NCI-H1436 treated with DMSO at 0.1 percent for 48 hours (cell line): ENCODE measurements around the gene SLC5A10.

Source experiments
- DNase-seq: peaks from one replicate; lab custom pipeline; 2025; lab: John Stamatoyannopoulos, UW

SLC5A10 gene

GRCh38 chr17:18964550-18964949 lies 12.6 kb downstream of the SLC5A10 start:
- DNase-seq, result no peak

GRCh38 chr17:18965530-18966236 lies 13.7 kb downstream of the SLC5A10 start:
- DNase-seq, result no peak

- no peak for DNase-seq
These were observed 15.1 kb downstream of the SLC5A10 start for GRCh38 chr17:18966831-18967624.

GRCh38 chr17:18967916-18968315 lies 16.0 kb downstream of the SLC5A10 start:
- DNase-seq, result no peak

- DNase-seq, result no peak
These were observed 16.4 kb downstream of the SLC5A10 start for GRCh38 chr17:18968345-18968744.

GRCh38 chr17:18968945-18969887 lies 17.3 kb downstream of the SLC5A10 start:
- no peak for DNase-seq

GRCh38 chr17:18970582-18971480 lies 18.9 kb downstream of the SLC5A10 start:
- DNase-seq, result no peak

- no peak for DNase-seq
These were observed 19.8 kb downstream of the SLC5A10 start for GRCh38 chr17:18971801-18972200.

- DNase-seq, result no peak
These were observed 22.6 kb downstream of the SLC5A10 start for GRCh38 chr17:18974407-18975149.

GRCh38 chr17:18975597-18975996 lies 23.6 kb downstream of the SLC5A10 start:
- DNase-seq, result no peak

- DNase-seq, result no peak
These were observed 24.2 kb downstream of the SLC5A10 start for GRCh38 chr17:18976201-18976600.

- DNase-seq, result no peak
These were observed 25.1 kb downstream of the SLC5A10 start for GRCh38 chr17:18977021-18977420.

- DNase-seq, result no peak
These were observed 25.7 kb downstream of the SLC5A10 start for GRCh38 chr17:18977646-18978045.

- DNase-seq, result no peak
These were observed 26.1 kb downstream of the SLC5A10 start for GRCh38 chr17:18978050-18978449.

- no peak for DNase-seq
These were observed 26.7 kb downstream of the SLC5A10 start for GRCh38 chr17:18978655-18979054.

GRCh38 chr17:18980682-18981334 lies 28.8 kb downstream of the SLC5A10 start:
- no peak for DNase-seq

- DNase-seq, result no peak
These were observed 29.3 kb downstream of the SLC5A10 start for GRCh38 chr17:18981335-18981641.

- no peak for DNase-seq
These were observed 29.9 kb downstream of the SLC5A10 start for GRCh38 chr17:18981642-18982424.
